Activated CD4-positive, alpha-beta T cell treated with anti-CD3 and anti-CD28 coated beads for 36 hours (primary cell): Measurements from ENCODE around the gene PWP2. TPM values are rescaled to one million over a fixed set of nuclear protein-coding genes. Genes with fewer than 3 reads are reported as not detected.
A peak's percentile ranks its signal among the peaks of the same experiment; 100 is the strongest.
"Not testable (repeated sequence)": the region's sequence is repeated elsewhere in the genome, so short reads cannot be mapped to it uniquely, and the experiment has no call there.

Source experiments
- ATAC-seq: fragments of 200-7000 bp; cut with Tn5 transposase; one replicate; pipeline ENCODE4 v1.10.0; 2021; ENCODE audit warnings: mild to moderate bottlenecking, moderate library complexity
- CTCF ChIA-PET: fragments of 350-600 bp; sonication (Branson Sonifier 250); formaldehyde crosslinking; loops from one replicate; lab custom pipeline; 2021; ENCODE audit warnings: antibody characterized with exemption; lab: Charles Lee
- POLR2A ChIA-PET: fragments of 350-600 bp; sonication (Branson Sonifier 250); formaldehyde crosslinking; loops from one replicate; lab custom pipeline; 2021; ENCODE audit warnings: antibody characterized with exemption, inconsistent platforms; lab: Charles Lee
- DNase-seq: peaks from one replicate; pipeline ENCODE4 v3.0.0-alpha.2; 2020
- H3K27ac Mint-ChIP-seq: one replicate; pipeline ENCODE4 v1.8.0; 2021; ENCODE audit warnings: mixed read lengths
- H3K27me3 Mint-ChIP-seq: one replicate; pipeline ENCODE4 v1.8.0; 2021; ENCODE audit warnings: mixed read lengths
- H3K36me3 Mint-ChIP-seq: one replicate; pipeline ENCODE4 v1.8.0; 2021; ENCODE audit warnings: low read depth, mixed read lengths
- H3K4me1 Mint-ChIP-seq: one replicate; pipeline ENCODE4 v1.8.0; 2021; ENCODE audit warnings: mixed read lengths
- H3K4me3 Mint-ChIP-seq: one replicate; pipeline ENCODE4 v1.8.0; 2021; ENCODE audit warnings: mild to moderate bottlenecking, moderate library complexity, mixed read lengths
- H3K9me3 Mint-ChIP-seq: one replicate; pipeline ENCODE4 v1.8.0; 2021; ENCODE audit warnings: low read depth, mixed read lengths
- intact Hi-C, 2 experiments: fragments of 100-400 bp; cut with DNase I in 1 of 2; cut with micrococcal nuclease in 1 of 2; formaldehyde crosslinking; loops; one replicate each; pipeline versions ENCODE4 v1.14.2 to v1.15.1; 2022 to 2024; cut with DNase I, micrococcal nuclease
- total RNA-seq, 2 experiments: library from RNA; stranded (reverse); gene quantifications; one replicate each; pipeline ENCODE4 v1.2.3, GENCODE V29; 2021

Gene PWP2
- total RNA-seq: 10 to 100 TPM; 28.9 to 54.1 TPM

- CTCF ChIA-PET, intact Hi-C loops, H3K27ac Mint-ChIP-seq, H3K4me1 Mint-ChIP-seq, POLR2A ChIA-PET, H3K27me3 Mint-ChIP-seq, H3K9me3 Mint-ChIP-seq, H3K36me3 Mint-ChIP-seq: not testable (repeated sequence)
- peak within 1 kb of the TSS; percentile 54 for H3K4me3 Mint-ChIP-seq
- ATAC-seq (peak; percentile 96), DNase-seq (peak; percentile 84)
Observed at GRCh38 chr21:44107026-44107501, at the start of gene PWP2. Gene PWP2, plus strand, starts transcription at chr21:44107399. Its CDS starts 18 bp downstream, at chr21:44107417.

DNA sequence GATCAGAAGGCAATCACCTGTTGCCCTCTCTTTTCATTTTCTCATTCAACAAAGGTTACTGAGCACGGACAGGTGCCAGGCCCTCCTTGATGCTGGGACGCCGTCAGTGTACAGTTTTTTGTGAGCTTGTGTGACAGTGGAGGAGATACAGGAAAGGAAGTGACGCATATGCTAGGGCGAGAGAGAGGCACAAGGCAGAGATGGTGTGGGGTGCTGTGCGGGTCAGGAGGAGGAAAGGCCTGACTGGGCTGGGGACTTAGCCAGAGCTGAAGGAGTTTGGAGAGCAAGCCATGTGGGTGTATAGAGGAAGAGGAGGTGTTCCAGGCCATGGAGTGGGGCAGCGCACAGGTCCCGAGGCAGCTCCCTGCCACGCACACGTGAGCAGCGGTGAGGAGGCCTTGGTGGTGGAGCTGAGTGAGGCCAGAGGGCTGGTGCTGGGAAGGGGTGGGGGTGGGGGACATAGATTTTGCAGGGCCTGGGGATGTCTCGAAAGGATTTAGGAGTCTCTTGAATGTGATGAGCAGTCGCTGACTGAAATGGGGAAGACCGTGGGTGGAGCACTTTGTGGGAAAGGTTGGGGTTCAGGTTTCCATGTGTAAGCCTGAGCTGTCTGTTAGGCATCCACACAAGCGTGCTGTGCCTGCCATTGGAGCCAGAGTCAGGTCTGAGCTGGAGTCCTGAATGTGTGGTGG is 49.1 kb upstream of the PWP2 start:
- CTCF ChIA-PET: interaction anchor here (0.8 to 1.7 kb wide), 2 partner anchors 26 to 43 kb away, joined by 3 to 6 read pairs; no protein-coding TSS in a partner anchor
- Mint-ChIP-seq H3K9me3 (no peaks in the 10 kb centered on the region), H3K36me3 (peaks cover 46% of the 10 kb centered on the region), H3K27ac (peak overlapping the region; percentile 97), H3K4me1 (peaks cover 32% of the 10 kb centered on the region), H3K27me3 (no peaks in the 10 kb centered on the region), H3K4me3 (peak overlapping the region; percentile 68)
- DNase-seq (peak; percentile 77), ATAC-seq (peak; percentile 81)
- POLR2A ChIA-PET: interaction anchor here (0.6 to 0.9 kb wide), 3 partner anchors 20 to 330 kb away, joined by 3 to 4 read pairs (median 4); no protein-coding TSS in a partner anchor
- intact Hi-C loops: loop anchor here in 1 of 2 experiments (1.0 to 5.0 kb wide), 2 partner anchors 46 to 271 kb away; partner anchors contain the start of genes RRP1 and TRAPPC10

GRCh38 chr21:44058652-44058964 is 48.6 kb upstream of the PWP2 start:
- H3K9me3 Mint-ChIP-seq: no peaks in the 10 kb centered on the region
- H3K4me3 Mint-ChIP-seq: peak overlapping the region; percentile 68
- intact Hi-C loops: loop anchor here in 1 of 2 experiments (1.0 to 5.0 kb wide), 2 partner anchors 46 to 271 kb away; partner anchors contain the start of genes RRP1 and TRAPPC10
- DNase-seq: no peak
- peaks cover 49% of the 10 kb centered on the region for H3K36me3 Mint-ChIP-seq
- POLR2A ChIA-PET: interaction anchor here (0.6 to 0.9 kb wide), 4 partner anchors 20 to 799 kb away, joined by 3 to 4 read pairs (median 4); no protein-coding TSS in a partner anchor
- H3K27me3 Mint-ChIP-seq: no peaks in the 10 kb centered on the region
- H3K4me1 Mint-ChIP-seq: peaks cover 32% of the 10 kb centered on the region
- ATAC-seq: no peak
- peak overlapping the region; percentile 97 for H3K27ac Mint-ChIP-seq
- CTCF ChIA-PET: interaction anchor here (0.8 to 1.7 kb wide), 2 partner anchors 26 to 44 kb away, joined by 3 to 6 read pairs; no protein-coding TSS in a partner anchor

GRCh38 chr21:44058981-44059380 is 48.2 kb upstream of the PWP2 start:
- ChIA-PET CTCF (interaction anchor here (1.7 kb wide), 1 partner anchor 44 kb away, joined by 6 read pairs; no protein-coding TSS in a partner anchor), POLR2A (interaction anchor here (0.6 to 0.9 kb wide), 3 partner anchors 19 to 799 kb away, joined by 4 read pairs; no protein-coding TSS in a partner anchor)
- intact Hi-C loops: loop anchor here in 1 of 2 experiments (1.0 to 5.0 kb wide), 2 partner anchors 47 to 272 kb away; partner anchors contain the start of genes RRP1 and TRAPPC10
- peaks cover 49% of the 10 kb centered on the region for H3K36me3 Mint-ChIP-seq
- DNase-seq: no peak
- ATAC-seq: no peak
- H3K4me3 Mint-ChIP-seq: peak overlapping the region; percentile 68
- peak overlapping the region; percentile 97 for H3K27ac Mint-ChIP-seq
- H3K9me3 Mint-ChIP-seq: no peaks in the 10 kb centered on the region
- peaks cover 35% of the 10 kb centered on the region for H3K4me1 Mint-ChIP-seq
- no peaks in the 10 kb centered on the region for H3K27me3 Mint-ChIP-seq

GRCh38 chr21:44059710-44060109 is 47.5 kb upstream of the PWP2 start:
- intact Hi-C loops: loop anchor here in 1 of 2 experiments (5.0 kb wide), 1 partner anchor 272 kb away; the partner anchor contains the start of gene RRP1
- H3K36me3 Mint-ChIP-seq: peaks cover 49% of the 10 kb centered on the region
- no peaks in the 10 kb centered on the region for H3K27me3 Mint-ChIP-seq
- CTCF ChIA-PET: interaction anchor here (0.6 kb wide), 1 partner anchor 311 kb away, joined by 3 read pairs; no protein-coding TSS in a partner anchor
- H3K9me3 Mint-ChIP-seq: no peaks in the 10 kb centered on the region
- peak overlapping the region; percentile 44 for H3K27ac Mint-ChIP-seq
- peaks cover 38% of the 10 kb centered on the region for H3K4me1 Mint-ChIP-seq
- POLR2A ChIA-PET: no interaction called here
- ATAC-seq: no peak
- no peak overlapping the region for H3K4me3 Mint-ChIP-seq
- no peak for DNase-seq

- no peak for DNase-seq
- Mint-ChIP-seq H3K36me3 (peaks cover 54% of the 10 kb centered on the region), H3K4me1 (peaks cover 54% of the 10 kb centered on the region), H3K4me3 (no peak overlapping the region), H3K9me3 (no peaks in the 10 kb centered on the region), H3K27me3 (no peaks in the 10 kb centered on the region), H3K27ac (no peak overlapping the region)
- ChIA-PET CTCF (no interaction called here), POLR2A (interaction anchor here (0.6 kb wide), 1 partner anchor 21 kb away, joined by 3 read pairs; no protein-coding TSS in a partner anchor)
- intact Hi-C loops: no loop called here
- ATAC-seq: no peak
Observed at GRCh38 chr21:44062380-44062779, 44.8 kb upstream of the PWP2 start.

GRCh38 chr21:44063151-44063912 is 43.9 kb upstream of the PWP2 start:
- Mint-ChIP-seq H3K27ac (peak overlapping the region; percentile 95), H3K36me3 (peaks cover 55% of the 10 kb centered on the region), H3K9me3 (no peaks in the 10 kb centered on the region), H3K4me3 (no peak overlapping the region), H3K4me1 (peaks cover 45% of the 10 kb centered on the region), H3K27me3 (no peaks in the 10 kb centered on the region)
- POLR2A ChIA-PET: interaction anchor here (0.6 kb wide), 1 partner anchor 12 kb away, joined by 3 read pairs; no protein-coding TSS in a partner anchor
- intact Hi-C loops: no loop called here
- CTCF ChIA-PET: interaction anchor here (1.1 to 1.3 kb wide), 3 partner anchors 12 to 29 kb away, joined by 3 to 6 read pairs (median 3); no protein-coding TSS in a partner anchor
- DNase-seq: no peak
- ATAC-seq: no peak

GRCh38 chr21:44064852-44065403 is 42.3 kb upstream of the PWP2 start:
- ChIA-PET CTCF (interaction anchor here (0.8 to 1.1 kb wide), 5 partner anchors 8 to 276 kb away, joined by 3 to 5 read pairs (median 3); no protein-coding TSS in a partner anchor), POLR2A (interaction anchor here (0.5 to 1.3 kb wide), 2 partner anchors 10 to 19 kb away, joined by 3 read pairs; no protein-coding TSS in a partner anchor)
- ATAC-seq (peak; percentile 71), DNase-seq (peak; percentile 49)
- H3K27me3 Mint-ChIP-seq: no peaks in the 10 kb centered on the region
- no peaks in the 10 kb centered on the region for H3K9me3 Mint-ChIP-seq
- intact Hi-C loops: loop anchor here in 1 of 2 experiments (1.0 to 2.0 kb wide), 3 partner anchors 18 to 52 kb away; partner anchors contain the start of gene TRAPPC10
- peaks cover 51% of the 10 kb centered on the region for H3K36me3 Mint-ChIP-seq
- peaks cover 42% of the 10 kb centered on the region for H3K4me1 Mint-ChIP-seq
- H3K4me3 Mint-ChIP-seq: peak overlapping the region; percentile 64
- peak overlapping the region; percentile 95 for H3K27ac Mint-ChIP-seq

DNA sequence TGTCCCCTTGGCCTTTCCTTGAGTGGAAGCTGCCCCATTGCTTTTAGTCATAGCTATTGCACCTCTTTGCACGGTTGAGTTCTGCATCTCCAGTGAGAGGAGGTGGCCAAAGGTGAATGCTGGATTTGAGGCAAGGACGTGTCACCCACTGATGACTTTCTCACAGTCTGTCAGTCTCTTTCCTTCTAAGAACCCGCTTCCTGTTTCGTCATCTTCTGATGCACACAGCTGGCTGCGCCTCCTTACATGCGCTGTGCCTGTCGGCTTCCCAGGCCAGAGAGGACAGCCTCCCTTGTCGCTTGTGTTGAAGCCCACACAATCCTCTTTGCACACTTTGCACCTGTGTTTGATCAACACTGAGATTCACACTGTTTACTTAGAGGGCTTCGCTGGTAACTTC is 41.8 kb upstream of the PWP2 start:
- Mint-ChIP-seq H3K27me3 (no peaks in the 10 kb centered on the region), H3K36me3 (peaks cover 52% of the 10 kb centered on the region), H3K4me1 (peaks cover 42% of the 10 kb centered on the region), H3K4me3 (peak overlapping the region; percentile 64), H3K9me3 (no peaks in the 10 kb centered on the region), H3K27ac (peak overlapping the region; percentile 95)
- ChIA-PET CTCF (interaction anchor here (0.6 to 1.1 kb wide), 6 partner anchors 9 to 403 kb away, joined by 3 to 5 read pairs (median 4); no protein-coding TSS in a partner anchor), POLR2A (interaction anchor here (0.5 to 1.3 kb wide), 2 partner anchors 10 to 19 kb away, joined by 3 read pairs; no protein-coding TSS in a partner anchor)
- intact Hi-C loops: loop anchor here in 1 of 2 experiments (1.0 to 2.0 kb wide), 3 partner anchors 18 to 53 kb away; partner anchors contain the start of gene TRAPPC10
- DNase-seq: peak; percentile 88
- peak; percentile 94 for ATAC-seq

DNA sequence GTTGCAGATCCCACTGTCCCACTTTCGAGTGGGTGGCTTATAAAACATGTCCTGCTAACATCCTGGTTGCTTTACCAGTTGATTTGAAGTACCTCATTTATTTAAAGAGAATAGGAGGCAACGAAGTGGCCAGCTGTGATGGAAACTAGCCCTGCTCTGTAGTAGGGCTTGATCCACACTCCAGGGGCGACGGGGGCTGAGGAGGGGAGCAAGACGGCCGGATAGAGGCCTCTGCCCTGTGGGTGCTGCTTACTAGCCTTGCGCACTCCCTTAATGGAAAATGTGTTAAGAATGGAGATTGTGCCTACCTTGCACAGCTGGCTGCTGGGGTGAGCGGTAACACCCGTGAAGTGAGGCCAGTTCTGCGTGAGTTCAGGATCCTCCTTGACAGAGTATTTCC is 41.1 kb upstream of the PWP2 start:
- POLR2A ChIA-PET: interaction anchor here (1.3 kb wide), 1 partner anchor 18 kb away, joined by 3 read pairs; no protein-coding TSS in a partner anchor
- intact Hi-C loops: loop anchor here in 1 of 2 experiments (2.0 kb wide), 1 partner anchor 17 kb away; no protein-coding TSS in a partner anchor
- Mint-ChIP-seq H3K9me3 (no peaks in the 10 kb centered on the region), H3K4me3 (peak overlapping the region; percentile 64), H3K36me3 (peaks cover 52% of the 10 kb centered on the region), H3K27ac (peak overlapping the region; percentile 95), H3K4me1 (peaks cover 42% of the 10 kb centered on the region), H3K27me3 (no peaks in the 10 kb centered on the region)
- CTCF ChIA-PET: interaction anchor here (0.6 to 1.0 kb wide), 5 partner anchors 10 to 404 kb away, joined by 3 to 5 read pairs (median 4); no protein-coding TSS in a partner anchor
- DNase-seq: no peak
- ATAC-seq: no peak
